PC-3 (cell line): ENCODE data around the gene TDP2. TPM values are rescaled to one million over a fixed set of nuclear protein-coding genes. Genes with fewer than 3 reads are reported as not detected.

Source experiments
- ATAC-seq: fragments of 200-7000 bp; cut with Tn5 transposase; 2 replicates; pipeline ENCODE4 v1.9.1; 2020; ENCODE audit warnings: mild to moderate bottlenecking, moderate library complexity
- BruUV-seq: library from RNA; stranded (reverse); fragments of 400-500 nt; replicated peaks from 2 replicates; lab custom pipeline; 2021; lab: Mats Ljungman, UMichigan
- CTCF ChIA-PET: fragments of 300-600 bp; sonication (Branson Sonifier 250); formaldehyde crosslinking; loops from one replicate; lab custom pipeline; 2022; ENCODE audit warnings: antibody characterized with exemption; lab: Charles Lee
- POLR2A ChIA-PET: fragments of 300-600 bp; sonication (Branson Sonifier 250); formaldehyde crosslinking; loops from one replicate; lab custom pipeline; 2022; ENCODE audit warnings: antibody characterized with exemption; ENCODE audit not compliant: unreplicated experiment; lab: Charles Lee
- DNase-seq: peaks from one replicate; pipeline ENCODE4 v3.0.0-alpha.2; 2015
- H2AFZ ChIP-seq: fragments of 300-600 bp; sonication (generic); 2 replicates; pipeline ENCODE4 v1.6.0; 2016; ENCODE audit warnings: antibody characterized with exemption, low read length
- H3F3A ChIP-seq: fragments of 300-600 bp; sonication (generic); one replicate; pipeline ENCODE4 v1.6.0; 2017; ENCODE audit warnings: antibody characterized with exemption, low read length, control low read depth, mild to moderate bottlenecking; ENCODE audit not compliant: unreplicated experiment
- H3K27ac ChIP-seq: fragments of 300-600 bp; sonication (generic); 2 replicates; pipeline ENCODE4 v1.5.1; 2016; ENCODE audit warnings: mild to moderate bottlenecking, low read length
- H3K27me3 ChIP-seq: fragments of 300-600 bp; sonication (generic); 2 replicates; pipeline ENCODE4 v1.6.1; 2016; ENCODE audit warnings: low read length, mixed read lengths
- H3K36me3 ChIP-seq: fragments of 300-600 bp; sonication (generic); 2 replicates; pipeline ENCODE4 v1.6.1; 2016; ENCODE audit warnings: low read depth, mixed run types, low read length, mixed read lengths
- H3K4me1 ChIP-seq: fragments of 300-600 bp; sonication (generic); 2 replicates; pipeline ENCODE4 v1.5.1; 2016; ENCODE audit warnings: low read length; ENCODE audit not compliant: insufficient read depth
- H3K4me2 ChIP-seq: fragments of 300-600 bp; sonication (generic); 2 replicates; pipeline ENCODE4 v1.6.0; 2016; ENCODE audit warnings: low read length
- H3K4me3 ChIP-seq: fragments of 300-600 bp; sonication (generic); 2 replicates; pipeline ENCODE4 v1.5.1; 2016; ENCODE audit warnings: mild to moderate bottlenecking, low read length, mixed read lengths
- H3K79me2 ChIP-seq: fragments of 300-600 bp; sonication (generic); 2 replicates; pipeline ENCODE4 v1.6.1; 2017; ENCODE audit warnings: low read length, mixed read lengths
- H3K9ac ChIP-seq: fragments of 300-600 bp; sonication (generic); 2 replicates; pipeline ENCODE4 v1.6.0; 2016; ENCODE audit warnings: mild to moderate bottlenecking, low read length
- H3K9me2 ChIP-seq: fragments of 300-600 bp; sonication (generic); replicated peaks from 2 replicates; pipeline ENCODE4 v1.6.1; 2016; ENCODE audit warnings: mixed run types, low read length, mixed read lengths
- H3K9me3 ChIP-seq: fragments of 300-600 bp; sonication (generic); 2 replicates; pipeline ENCODE4 v1.6.1; 2016; ENCODE audit warnings: low read length, mixed read lengths
- H4K20me1 ChIP-seq: fragments of 300-600 bp; sonication (generic); 2 replicates; pipeline ENCODE4 v1.6.1; 2016; ENCODE audit warnings: low read length, mixed read lengths
- CTCF ChIP-seq: fragments of 300-600 bp; sonication (generic); conservative IDR thresholded peaks from 2 replicates; pipeline ENCODE4 v1.5.1; 2017; ENCODE audit warnings: antibody characterized with exemption, low read depth, mild to moderate bottlenecking, low read length
- EZH2 ChIP-seq: fragments of 300-600 bp; sonication (generic); IDR thresholded peaks from one replicate; pipeline ENCODE4 v1.6.1; 2017; ENCODE audit warnings: antibody characterized with exemption, mild to moderate bottlenecking, low read length; ENCODE audit not compliant: unreplicated experiment
- EZH2phosphoT487 ChIP-seq: fragments of 300-600 bp; sonication (generic); IDR thresholded peaks from 2 replicates; pipeline ENCODE4 v1.6.1; 2018; ENCODE audit warnings: mild to moderate bottlenecking, antibody characterized with exemption, low read length, borderline replicate concordance
- intact Hi-C: fragments of 100-400 bp; cut with micrococcal nuclease; formaldehyde crosslinking; loops from 2 replicates; pipeline ENCODE4 v1.9.0; 2023
- total RNA-seq: library from RNA; depleted of rRNA; stranded (reverse); fragments of >200 nt; gene quantifications from 2 replicates; pipeline ENCODE4 v1.2.3, GENCODE V29; 2014

TDP2 gene
- total RNA-seq, 1 experiment from 2014 or later, result 20.6 TPM

GRCh38 chr6:24709014-24709711 is 42.5 kb upstream of the TDP2 start:
- intact Hi-C loops, result no loop called here
- CTCF ChIA-PET, result no interaction called here

GRCh38 chr6:24708612-24709011 is 41.9 kb upstream of the TDP2 start:
- BruUV-seq, result no TSS peak
- peaks cover 15% of the 10 kb centered on the region for H4K20me1 ChIP-seq
- no peaks in the 10 kb centered on the region for H3K27me3 ChIP-seq
- H3K4me2 ChIP-seq, result no peak overlapping the region
- H2AFZ ChIP-seq, result no peak overlapping the region
- H3K79me2 ChIP-seq, result peaks cover 31% of the 10 kb centered on the region
- DNase-seq (no peak), ATAC-seq (no peak)
- intact Hi-C loops, result no loop called here
- ChIA-PET POLR2A (no interaction called here), CTCF (no interaction called here)
- TF ChIP-seq EZH2 (no peak), EZH2phosphoT487 (no peak), CTCF (no peak)
- H3F3A ChIP-seq, result no peaks in the 10 kb centered on the region
- no peaks in the 10 kb centered on the region for H3K9me3 ChIP-seq
- H3K27ac ChIP-seq, result no peak overlapping the region
- no peaks in the 10 kb centered on the region for H3K9me2 ChIP-seq
- H3K9ac ChIP-seq, result no peak overlapping the region
- H3K4me3 ChIP-seq, result no peak overlapping the region
- H3K36me3 ChIP-seq, result peaks cover 89% of the 10 kb centered on the region
- no peaks in the 10 kb centered on the region for H3K4me1 ChIP-seq

More at GRCh38 chr6:24709014-24709711, 42.5 kb upstream of the TDP2 start:
- no peak for DNase-seq
- peaks cover 91% of the 10 kb centered on the region for H3K36me3 ChIP-seq
- H4K20me1 ChIP-seq, result peaks cover 20% of the 10 kb centered on the region
- no peaks in the 10 kb centered on the region for H3K27me3 ChIP-seq
- no peaks in the 10 kb centered on the region for H3K9me2 ChIP-seq
- BruUV-seq, result no TSS peak
- H3K4me3 ChIP-seq, result no peak overlapping the region
- no peak for TF ChIP-seq EZH2phosphoT487
- no peak for TF ChIP-seq EZH2
- TF ChIP-seq CTCF, result no peak
- POLR2A ChIA-PET, result no interaction called here
- H2AFZ ChIP-seq, result no peak overlapping the region
- H3K4me2 ChIP-seq, result no peak overlapping the region
- peaks cover 37% of the 10 kb centered on the region for H3K79me2 ChIP-seq
- H3K27ac ChIP-seq, result no peak overlapping the region
- no peaks in the 10 kb centered on the region for H3K9me3 ChIP-seq
- ATAC-seq, result no peak
- no peaks in the 10 kb centered on the region for H3K4me1 ChIP-seq
- H3F3A ChIP-seq, result no peaks in the 10 kb centered on the region
- no peak overlapping the region for H3K9ac ChIP-seq

DNA sequence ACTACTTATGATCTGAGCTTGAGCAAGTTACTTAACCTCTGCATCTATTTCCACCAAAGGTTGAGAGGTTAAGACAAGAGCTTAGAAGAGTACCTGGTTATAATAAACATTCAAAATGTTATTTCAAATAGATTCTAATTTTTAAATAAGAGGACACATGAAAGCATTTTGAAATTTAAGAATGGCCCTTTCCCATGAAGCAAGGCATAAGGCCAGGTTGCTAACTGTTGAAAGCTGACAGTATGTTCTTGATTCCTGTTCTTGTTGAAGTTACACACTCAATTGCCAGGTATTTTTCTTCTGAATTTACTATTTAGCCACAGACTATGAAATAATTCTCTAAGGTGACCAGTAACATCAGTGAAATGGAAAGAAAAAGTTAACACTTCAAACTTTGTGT is 37.8 kb upstream of the TDP2 start:
- no peak for ATAC-seq
- Histone ChIP-seq H2AFZ (no peak overlapping the region), H4K20me1 (no peaks in the 10 kb centered on the region), H3K27me3 (no peaks in the 10 kb centered on the region), H3K9me2 (no peaks in the 10 kb centered on the region), H3K9me3 (no peaks in the 10 kb centered on the region), H3K36me3 (peaks cover 61% of the 10 kb centered on the region), H3K4me1 (no peaks in the 10 kb centered on the region), H3F3A (no peaks in the 10 kb centered on the region), H3K9ac (no peak overlapping the region), H3K79me2 (no peaks in the 10 kb centered on the region), H3K4me2 (no peak overlapping the region), H3K27ac (no peak overlapping the region), H3K4me3 (no peak overlapping the region)
- TF ChIP-seq EZH2 (no peak), CTCF (no peak), EZH2phosphoT487 (no peak)
- DNase-seq, result no peak
- intact Hi-C loops, result no loop called here
- no TSS peak for BruUV-seq
- POLR2A ChIA-PET, result no interaction called here
- CTCF ChIA-PET, result no interaction called here
